ENCODE results near the gene RGS6.

DNA sequence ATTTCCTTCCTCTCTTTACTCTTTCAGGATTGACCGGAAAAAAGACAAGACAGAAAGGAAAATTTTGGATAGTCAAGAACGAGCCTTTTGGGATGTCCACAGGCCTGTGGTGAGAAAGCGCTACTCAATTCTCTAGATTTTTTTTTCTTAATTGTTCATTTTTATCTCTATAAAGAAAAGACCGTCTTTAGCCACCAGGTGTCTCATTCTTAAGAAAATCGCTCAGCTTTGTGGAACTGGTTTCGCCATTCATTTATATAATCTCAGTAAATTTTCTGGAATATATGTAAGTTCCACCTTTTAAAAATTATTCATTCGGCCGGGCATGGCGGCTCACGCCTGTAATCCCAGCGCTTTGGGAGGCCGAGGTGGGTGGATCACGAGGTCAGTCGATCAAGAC is 540.6 kb downstream of the RGS6 start:
- TF ChIP-seq EZH2phosphoT487 (IDR thresholded peaks at IDR 0.05; ENCODE audit: insufficient read depth, low read depth) = no peak
- no peak for TF ChIP-seq EZH2 (IDR thresholded peaks at IDR 0.05; ENCODE audit: insufficient read depth, poor library complexity, severe bottlenecking)
